TTC549 (cell line): ENCODE measurements around the gene EZR.
"Not testable (repeated sequence)": the region's sequence is repeated elsewhere in the genome, so short reads cannot be mapped to it uniquely, and the experiment has no call there.

Source experiments
- FAIRE-seq: peaks from 2 replicates; lab custom pipeline; 2012; peaks lifted over from hg19 to GRCh38; lab: Jason Lieb, UNC

The EZR gene

DNA sequence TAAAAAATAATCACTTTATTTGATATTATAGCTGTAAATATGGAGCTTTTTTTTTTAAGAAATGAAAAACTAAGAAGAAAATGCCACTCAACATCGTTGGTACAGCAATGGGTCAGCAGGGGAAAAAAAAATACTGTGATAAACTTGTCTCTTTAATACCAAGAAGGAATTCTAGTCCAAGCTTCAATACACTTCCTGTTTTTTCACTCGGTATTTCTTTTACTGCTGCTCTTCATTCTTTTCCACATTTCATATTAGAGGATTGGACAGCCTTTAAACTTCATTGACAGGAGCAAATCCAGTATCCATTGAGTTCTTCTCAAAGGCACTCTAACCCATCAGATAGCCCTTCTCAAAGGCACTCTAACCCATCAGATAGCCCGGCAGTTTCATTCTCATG lies 22.2 kb upstream of the EZR start:
- FAIRE-seq: no peak

DNA sequence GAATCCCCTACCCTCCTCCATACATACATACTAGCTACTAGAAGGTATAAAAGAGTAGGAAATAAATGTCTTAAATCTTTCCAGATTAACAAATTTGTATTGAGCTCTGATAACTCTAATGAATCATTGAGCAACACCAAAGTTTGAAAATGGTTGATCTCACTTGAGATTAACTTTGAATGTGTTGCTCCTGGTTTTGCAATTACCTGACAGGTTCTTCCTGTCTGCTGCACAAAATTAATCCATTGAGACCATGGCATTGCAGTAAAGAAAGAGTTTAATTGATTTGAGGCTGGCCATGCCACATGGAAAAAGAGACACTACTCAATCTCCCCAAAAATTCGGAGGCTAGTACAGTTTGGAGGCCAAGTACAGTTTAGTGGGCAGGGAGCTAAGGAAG lies 21.3 kb upstream of the EZR start:
- FAIRE-seq: no peak

DNA sequence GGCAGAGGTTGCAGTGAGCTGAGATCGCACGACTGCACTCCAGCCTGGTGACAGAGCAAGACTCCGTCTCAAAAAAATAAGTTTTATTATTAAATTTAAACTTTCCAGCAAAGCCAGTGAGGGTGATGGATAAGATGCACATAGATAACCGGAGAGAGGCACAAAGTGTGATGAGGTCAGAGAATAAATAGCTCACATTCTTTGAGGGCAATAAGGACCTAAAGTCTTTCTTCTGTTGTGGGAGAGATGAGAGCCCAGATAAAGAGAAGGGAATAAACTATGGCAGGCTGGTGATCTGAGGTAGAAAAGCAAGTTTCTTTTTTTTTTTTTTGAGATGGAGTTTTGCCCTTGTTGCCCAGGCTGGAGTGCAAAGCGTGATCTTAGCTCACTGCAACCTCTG lies 20.6 kb upstream of the EZR start:
- FAIRE-seq: no peak

DNA sequence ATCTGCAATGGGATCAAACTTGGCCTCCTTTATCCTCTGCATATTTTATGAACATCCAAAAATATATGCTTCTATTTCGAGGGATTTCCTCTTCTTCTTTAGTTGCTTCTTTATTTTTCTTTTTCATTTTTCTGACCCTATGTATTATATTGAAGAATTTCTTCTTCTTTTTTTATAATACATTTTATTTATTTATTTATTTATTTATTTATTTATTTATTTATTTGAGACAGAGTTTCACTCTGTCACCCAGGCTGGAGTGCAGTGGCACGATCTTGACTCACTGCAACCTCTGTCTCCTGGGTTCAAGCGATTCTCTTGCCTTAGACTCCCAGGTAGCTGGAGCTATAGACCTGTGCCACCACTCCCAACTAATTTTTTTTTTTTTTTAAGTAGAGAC lies 19.6 kb upstream of the EZR start:
- not testable (repeated sequence) for FAIRE-seq

DNA sequence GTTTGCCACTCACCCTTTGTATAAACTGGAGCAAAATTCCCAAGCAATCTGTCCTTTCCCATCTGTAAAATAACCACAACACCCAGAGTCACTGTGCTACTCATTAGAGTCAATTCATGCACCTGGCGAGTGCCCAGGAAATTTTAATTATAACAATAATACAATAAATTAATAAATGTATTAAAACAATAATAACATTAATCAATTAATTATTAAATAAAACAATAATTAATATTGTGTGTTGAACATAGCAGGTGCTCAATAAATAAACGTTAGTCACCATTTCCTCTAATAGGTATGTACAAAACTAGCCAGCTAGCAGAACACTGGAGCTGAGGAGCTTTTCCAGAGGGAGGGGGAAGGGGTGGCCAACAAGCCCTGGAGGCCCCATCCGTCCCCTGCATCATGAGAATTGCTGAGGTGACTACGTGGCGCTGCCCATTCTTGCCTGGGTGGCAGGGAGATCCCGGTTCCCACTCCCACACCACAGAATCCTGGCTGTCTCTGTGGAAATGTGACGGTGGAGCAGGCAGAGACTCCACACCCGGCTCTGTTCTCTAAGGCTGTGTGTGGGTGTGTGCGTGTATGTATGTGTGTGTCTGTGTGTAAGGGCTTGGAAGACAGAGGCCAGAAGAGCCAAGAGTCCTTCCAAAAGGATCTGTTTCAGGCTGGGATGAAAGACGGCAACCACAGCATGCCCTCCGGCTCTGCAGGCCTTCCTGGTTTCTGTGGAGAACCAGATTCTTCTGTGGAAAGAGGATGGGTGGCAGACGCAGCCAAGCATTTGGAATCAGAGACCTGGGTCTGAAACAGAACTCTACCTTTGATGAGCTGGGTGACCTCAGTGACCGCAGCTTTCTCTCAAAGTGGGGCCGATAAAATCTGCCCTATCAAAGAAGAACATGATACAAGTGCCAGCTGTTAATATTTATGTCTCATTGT lies 18.8 kb upstream of the EZR start:
- FAIRE-seq: no peak

DNA sequence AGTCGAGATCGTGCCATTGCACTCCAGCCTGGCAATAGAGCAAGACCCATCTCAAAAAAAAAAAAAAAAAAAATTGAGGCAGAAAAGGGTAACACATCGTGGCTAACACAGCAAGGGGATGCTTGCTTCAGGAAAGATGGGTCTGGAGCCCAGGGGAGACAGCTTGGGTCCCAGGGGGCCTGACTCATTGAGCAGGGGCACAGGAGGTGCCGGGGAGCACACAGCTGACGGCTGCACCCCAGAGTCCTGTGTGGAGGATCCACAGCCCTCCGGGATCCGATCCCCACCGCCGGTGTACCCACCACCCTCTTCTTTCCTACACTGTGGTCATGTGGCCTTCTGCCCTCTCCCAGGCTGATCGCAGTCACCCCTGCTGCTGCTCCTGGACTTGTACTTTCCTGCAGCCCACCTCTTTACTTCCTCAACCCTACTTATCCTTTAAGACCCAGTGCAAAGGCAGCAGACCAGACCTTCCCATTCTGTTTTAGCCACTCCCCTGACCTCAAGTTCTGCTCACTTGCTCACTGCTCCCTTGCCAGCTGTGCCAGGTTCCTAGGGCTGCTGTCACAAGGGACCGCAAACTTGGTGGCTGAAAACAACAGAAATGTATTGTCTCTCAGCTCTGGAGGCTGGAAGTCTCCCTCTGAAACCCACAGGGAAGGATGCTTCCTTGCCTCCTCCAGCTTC lies 17.6 kb upstream of the EZR start:
- no peak for FAIRE-seq

DNA sequence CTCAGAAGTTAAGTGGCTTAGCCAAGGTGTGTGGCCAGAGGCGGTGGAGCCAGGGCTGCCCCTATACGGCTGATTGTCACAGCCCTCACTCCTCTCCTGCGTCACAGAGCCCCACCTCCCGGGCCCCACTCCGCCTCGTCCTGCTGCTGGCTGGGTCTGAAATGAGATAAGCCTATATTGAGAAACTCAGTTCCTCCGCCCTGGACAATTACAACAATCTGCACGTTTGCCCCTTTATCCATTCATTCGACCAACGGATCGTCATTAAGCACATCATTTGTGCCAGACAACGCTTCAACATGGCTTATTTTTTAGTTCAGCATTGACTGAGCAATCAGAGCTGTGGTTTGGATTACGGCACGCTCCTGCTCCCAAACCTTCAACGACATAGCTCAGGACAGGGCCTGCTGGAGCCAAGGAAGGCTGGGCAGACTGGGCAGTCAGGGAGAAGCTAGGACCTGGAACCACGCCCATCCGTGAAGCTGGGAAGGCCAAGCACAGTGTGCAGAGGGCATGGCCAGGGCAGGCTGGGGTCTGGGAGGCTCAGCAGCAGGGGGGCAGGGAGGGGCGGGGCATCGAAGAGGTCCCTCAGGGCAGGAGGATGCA lies 16.6 kb upstream of the EZR start:
- FAIRE-seq: no peak

DNA sequence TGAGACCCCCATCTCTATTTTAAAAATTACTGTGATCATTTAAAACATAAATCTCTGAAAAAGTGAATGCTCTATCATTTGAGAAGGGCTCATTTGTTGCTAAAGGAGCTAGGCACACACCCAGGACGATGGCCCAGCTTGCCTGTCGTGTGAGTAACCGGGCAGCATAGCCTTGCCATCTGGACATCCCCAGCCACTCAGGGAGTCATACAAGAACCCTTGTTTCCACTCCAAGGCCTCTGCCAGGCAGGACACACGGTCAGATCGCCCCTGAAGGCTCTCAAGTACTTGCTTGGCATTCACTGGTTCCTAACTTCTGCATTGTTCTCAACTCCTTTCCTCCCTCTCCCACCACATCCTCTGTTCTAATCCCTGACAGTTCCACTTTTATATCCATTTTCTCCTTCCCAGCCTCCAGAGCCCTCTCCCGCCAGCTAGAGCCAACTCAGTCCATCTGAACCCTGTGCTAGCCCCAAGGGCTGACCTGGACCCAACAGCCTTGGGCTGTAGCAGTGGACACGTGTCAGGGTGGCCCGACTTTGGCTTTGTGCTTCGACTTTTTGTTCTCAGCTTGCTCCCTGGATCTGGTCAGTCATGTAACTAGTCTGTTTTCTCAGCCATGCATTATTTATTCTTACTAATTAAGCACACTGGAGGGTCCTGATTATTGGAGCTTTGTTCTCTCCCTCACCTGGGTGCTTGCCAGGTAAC lies 15.7 kb upstream of the EZR start:
- FAIRE-seq: no peak

DNA sequence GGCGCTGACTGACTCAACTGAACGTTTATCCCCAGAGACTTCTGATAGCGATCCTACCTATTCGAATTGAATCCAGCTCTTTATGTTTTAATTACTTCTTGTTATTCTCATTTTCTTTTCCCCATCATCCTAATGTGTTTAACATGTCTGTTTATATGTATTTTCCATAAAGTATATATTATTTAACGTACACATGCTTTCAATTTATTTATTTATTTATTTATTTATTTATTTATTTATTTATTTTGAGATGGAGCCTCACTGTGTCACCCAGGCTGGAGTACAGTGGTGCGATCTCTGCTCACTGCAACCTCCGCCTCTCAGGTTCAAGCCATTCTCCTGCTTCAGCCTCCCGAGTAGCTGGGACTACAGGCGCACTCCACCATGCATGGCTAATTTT lies 13.6 kb upstream of the EZR start:
- not testable (repeated sequence) for FAIRE-seq

DNA sequence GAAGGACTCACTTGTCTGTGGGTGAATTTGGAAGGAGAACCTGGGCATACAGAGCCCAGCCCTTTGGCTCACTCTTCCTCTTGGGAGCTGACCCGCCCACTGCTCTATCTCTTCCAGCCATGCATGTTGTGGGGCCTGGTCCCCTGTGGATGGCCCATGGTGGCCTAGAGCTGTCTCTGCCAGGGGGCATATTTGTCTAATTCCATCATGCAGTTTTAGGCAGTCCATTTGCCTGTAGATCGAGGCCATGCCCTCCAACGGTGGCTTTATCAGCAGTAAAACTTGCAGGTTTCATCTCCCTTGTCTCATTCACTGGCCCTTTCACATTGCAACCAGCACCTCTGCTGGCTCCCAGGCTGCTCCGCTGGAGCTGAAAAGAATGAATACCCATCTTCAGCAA lies 12.9 kb upstream of the EZR start:
- FAIRE-seq: no peak

DNA sequence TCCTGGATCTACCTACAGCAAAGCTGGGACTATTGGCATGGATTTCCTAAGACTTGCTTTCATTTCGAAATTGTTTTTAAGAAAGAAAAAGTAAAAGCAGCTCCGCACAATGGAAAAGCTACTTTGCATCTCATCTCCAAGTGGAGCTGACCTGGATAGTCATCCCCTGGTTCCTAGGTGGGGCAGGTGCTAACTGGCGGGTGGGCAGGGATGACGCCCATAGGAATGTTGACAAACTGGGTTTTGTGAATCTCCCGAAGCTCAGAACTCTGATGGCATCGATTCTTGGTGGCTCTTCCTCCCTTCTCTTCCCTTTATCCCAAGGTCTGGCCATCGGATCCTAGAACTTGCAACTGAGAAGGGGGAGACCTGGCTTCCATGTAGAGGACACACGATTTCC lies 12.4 kb upstream of the EZR start:
- no peak for FAIRE-seq

DNA sequence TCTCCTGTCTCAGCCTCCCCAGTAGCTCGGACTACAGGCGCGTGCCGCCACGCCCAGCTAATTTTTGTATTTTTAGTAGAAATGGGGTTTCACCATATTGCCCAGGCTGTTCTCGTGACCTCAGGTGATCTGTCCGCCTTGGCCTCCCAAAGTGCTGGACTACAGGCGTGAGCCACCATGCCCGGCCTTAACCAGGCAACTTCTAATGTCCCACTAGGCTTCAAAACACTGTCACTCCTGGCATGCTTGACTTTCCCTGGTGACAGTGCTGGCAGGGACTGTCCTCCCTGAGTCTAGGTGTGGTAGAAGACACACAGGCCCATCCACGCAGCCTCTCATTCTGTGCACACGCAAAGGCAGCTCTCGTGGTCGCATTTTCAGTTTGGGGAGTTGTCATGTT lies 11.6 kb upstream of the EZR start:
- FAIRE-seq: no peak

DNA sequence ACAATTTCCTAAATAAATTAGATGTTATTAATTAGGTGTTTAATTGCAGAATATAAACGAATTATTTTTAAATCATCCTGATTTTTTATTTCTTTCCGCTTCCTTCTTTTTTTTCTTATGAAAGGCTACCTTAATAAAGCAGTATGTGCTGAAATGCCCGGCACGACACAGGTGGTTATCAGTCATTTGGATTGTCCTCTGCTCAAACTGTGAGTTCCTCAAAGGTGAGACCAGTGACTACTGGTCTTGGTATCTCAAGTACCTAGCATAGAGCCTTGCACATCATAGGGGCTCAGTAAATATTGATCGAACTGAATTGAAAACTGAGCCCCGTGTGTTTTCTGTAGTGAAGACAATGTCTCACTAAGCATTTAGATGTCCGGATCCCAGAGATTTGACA lies 9.6 kb upstream of the EZR start:
- FAIRE-seq: no peak

DNA sequence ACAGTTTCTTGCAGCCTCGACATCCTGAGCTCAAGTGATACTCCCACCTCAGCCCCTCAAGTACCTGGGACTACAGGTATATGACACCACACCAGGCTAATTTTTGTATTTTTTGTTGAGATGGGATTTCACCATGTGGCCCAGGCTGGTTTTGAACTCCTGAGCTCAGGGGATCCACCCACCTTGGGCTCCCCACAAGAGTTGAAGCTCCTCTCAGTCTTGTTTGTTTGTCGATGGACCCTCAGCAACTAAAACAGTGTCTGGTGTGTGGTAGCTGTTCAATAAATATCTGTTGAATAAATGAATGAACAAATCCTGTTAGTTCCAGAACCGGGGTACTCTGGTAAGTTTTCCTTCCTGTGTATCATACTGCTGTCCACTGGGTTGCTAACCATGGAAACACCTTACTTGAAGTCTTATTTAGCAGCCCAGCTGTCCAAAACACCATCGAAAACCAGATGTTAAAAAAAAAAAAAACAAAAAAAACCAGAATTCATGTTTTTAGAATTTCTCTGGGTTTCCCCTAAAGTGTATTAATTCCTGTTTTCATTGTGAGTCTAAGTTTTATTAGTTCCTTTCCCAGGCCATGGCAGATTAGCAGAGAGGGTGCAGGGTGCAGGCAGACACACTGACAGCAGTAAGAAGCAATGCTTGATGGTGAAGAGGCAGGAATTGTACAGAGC lies 7.8 kb upstream of the EZR start:
- FAIRE-seq: no peak

DNA sequence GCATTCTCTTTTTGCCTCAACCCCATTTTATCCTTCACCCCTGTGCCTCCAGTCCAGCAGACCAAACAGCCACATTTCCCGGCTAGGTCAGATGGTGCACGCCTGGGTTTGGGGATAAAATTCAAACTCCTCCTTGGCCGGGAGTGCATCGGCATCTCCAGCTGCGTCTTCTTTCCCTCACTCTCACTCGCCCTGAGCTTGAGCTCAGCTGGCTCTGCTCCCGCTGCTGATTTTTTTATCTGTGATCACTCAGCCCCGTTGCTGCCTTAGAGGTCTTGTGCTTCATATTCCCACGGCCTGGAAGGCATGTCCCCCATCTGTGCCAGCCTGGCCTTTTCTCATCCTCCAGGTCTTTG lies 6.8 kb upstream of the EZR start:
- no peak for FAIRE-seq

DNA sequence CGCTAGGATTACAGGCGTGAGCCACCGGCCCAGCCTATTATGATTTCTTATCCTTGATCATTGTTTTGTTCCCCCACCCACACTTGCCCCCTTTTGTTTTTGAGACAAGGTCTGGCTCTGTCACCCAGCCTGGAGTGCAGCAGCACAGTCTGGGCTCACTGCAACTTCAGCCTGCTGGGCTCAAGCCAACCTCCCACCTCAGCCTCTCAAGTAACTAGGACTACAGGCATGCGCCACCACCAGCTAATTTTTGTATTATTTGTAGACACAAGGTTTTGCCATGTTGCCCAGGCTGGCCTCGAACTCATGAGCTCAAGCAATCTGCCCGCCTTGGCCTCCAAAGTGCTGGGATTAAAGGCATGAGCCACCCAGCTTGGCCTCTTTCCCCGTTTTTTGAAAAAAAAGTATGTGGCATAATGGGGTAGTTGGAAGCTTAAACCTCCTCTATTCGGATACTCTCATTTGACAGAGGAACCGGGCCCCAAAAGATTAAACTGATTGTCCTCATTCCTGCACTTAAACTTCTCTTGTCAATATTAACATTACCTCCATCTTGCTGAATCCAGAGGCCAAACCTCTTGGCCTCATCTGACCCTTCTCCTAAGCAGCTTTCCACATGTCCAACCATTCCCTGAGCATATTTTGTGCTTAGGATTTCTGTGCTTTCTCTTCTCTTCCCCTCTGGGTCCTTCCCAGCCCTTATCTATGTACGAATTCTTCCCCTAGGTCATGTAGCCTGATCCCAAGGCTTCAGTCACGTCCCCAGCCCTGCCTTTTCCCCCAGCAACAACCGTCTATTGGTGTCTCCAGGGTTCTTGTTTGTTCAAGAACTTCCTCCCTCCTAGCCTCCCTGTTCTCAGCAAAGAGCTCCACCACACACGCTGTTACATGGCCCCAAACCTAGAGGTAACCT lies 6.1 kb upstream of the EZR start:
- no peak for FAIRE-seq

DNA sequence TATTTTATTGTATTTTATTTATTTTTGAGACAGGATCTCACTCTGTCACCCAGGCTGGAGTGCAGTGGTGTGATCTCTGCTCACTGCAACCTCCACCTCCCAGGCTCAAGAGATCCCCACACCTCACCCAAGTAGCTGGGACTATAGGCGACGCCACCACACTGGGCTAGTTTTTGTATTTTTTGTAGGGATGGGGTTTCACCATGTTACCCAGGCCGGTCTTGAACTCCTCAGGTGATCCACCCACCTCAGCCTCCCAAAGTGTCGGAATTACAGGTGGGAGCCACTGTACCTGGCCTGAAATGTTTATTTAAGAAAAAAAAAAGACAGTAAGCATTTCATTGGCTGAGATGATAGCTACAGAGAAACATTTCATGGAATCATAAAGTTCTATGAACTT lies 4.4 kb upstream of the EZR start:
- FAIRE-seq: not testable (repeated sequence)

DNA sequence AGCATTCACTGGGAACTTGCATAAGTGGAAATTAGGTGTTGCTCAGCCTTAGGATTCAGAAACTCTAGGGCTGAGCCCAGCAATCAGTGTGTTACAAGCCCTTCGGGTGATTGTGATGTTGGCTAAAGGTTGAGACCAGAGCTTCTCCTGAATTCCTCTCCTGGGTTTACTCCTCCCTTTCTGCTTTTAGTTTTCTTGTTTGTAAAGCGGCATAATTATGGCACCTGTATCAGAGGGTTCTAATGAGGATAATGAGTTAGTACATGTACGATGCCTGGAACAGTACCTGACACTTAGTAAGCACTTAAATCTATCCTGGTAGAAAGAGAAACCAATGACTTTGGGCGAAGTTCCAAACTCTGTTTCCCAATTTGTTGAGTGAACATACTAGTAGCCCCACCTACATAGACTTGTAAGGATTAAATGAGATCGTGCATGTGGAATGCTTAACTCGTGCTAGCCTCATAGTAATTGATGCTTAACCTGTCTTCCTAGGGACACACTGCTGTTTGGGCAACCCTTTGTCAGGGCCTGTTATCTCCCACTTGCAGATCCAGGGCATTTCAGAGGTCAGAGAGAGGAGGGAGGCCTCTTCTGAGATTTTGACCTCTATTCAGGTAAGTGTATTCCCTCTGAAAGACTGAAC lies 932 bp upstream of the EZR start:
- no peak for FAIRE-seq

DNA sequence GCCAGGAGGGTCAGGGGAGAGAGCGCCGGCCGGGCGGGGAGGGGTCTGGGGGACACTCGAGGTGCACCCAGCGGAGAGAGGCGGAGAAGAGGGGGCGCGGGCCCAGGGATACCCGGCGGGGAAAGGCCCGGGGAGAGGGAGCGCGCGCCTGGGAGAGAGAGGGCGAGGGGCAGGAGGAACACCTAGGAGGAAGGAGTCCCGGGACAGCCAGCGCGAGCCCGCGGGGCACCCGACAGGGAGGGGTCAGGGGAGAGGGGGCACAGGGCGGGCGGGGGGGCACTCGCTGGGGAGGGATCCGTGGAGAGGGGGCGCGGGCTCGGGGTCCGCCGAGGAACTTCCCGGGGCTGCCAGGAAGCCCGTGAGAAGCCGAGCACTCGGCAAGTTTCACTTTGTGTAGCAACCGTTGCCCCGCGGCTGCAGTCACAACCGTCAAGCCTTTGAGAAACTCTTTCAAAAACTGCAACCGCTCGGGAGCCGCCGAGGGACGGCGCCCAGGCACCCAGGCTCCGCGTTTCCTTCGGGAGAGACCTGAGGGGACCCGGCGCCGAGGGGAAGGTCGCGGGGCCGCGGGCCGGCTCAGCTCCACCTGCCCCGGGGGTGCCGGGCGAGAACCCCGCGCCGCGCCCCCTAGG lies 471 bp downstream of the EZR start:
- no peak for FAIRE-seq
